ENCODE measurements around the gene RYR1. TPM values are rescaled to one million over a fixed set of nuclear protein-coding genes. Genes with fewer than 3 reads are reported as not detected.

Gene RYR1
- total and polyA plus RNA-seq, 2 experiments from 2014 or later: 0.07 to 0.21 TPM

DNA sequence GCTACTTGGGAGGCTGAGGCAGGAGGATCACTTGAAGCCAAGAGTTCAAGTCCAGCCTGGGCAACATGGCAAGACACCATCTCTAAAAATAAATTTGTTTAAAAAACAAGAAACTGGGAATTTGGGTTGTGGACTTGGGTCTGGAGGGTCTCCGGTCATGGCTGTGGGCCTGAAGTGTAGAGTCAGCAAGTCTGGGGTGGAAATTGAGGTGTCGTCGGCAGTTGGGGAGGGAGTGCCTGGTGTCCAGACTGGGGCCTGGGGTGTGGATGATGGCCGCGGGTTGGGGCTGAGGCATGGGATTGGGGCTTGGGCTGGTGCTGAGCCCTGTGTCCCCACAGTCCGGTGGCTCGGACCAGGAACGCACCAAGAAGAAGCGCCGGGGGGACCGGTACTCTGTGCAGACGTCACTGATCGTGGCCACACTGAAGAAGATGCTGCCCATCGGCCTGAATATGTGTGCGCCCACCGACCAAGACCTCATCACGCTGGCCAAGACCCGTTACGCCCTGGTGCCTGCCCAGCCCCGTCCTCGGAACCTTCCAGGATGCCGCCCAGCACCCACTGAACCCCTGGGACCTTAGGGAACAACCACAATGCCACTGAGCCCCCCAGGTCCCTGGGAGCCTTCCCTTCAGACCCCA lies 91.6 kb downstream of the RYR1 start:
- no peaks in the 10 kb centered on the region for H3K36me3 ChIP-seq (replicated peaks; ENCODE audit: insufficient read depth, low read depth)
- H3K27ac ChIP-seq: no peak overlapping the region
- H4K20me1 ChIP-seq (ENCODE audit: insufficient read depth, poor library complexity, severe bottlenecking): no peaks in the 10 kb centered on the region
- H2AFZ ChIP-seq: no peak overlapping the region
- WGBS (ENCODE audit: low lambda C conversion rate, missing lambda C conversion rate): 97% methylated on average over 18 of the region's 22 CpGs
- H3K4me1 ChIP-seq (ENCODE audit: insufficient read depth): no peaks in the 10 kb centered on the region
- TF ChIP-seq EZH2 (IDR thresholded peaks at IDR 0.05; ENCODE audit: borderline replicate concordance): no peak
- TF ChIP-seq CTCF (IDR thresholded peaks at IDR 0.05; ENCODE audit: poor library complexity): no peak
- no peak for TF ChIP-seq EZH2phosphoT487 (IDR thresholded peaks at IDR 0.05; ENCODE audit: low read depth, severe bottlenecking, unreplicated experiment)
- no peaks in the 10 kb centered on the region for H3K79me2 ChIP-seq
- H3K4me2 ChIP-seq: no peak overlapping the region
- H3K9me2 ChIP-seq (replicated peaks; ENCODE audit: insufficient read depth): no peaks in the 10 kb centered on the region
- DNase-seq (ENCODE audit: low spot score): no peak
- no peak overlapping the region for H3K4me3 ChIP-seq
- H3K27me3 ChIP-seq: no peaks in the 10 kb centered on the region
- no peaks in the 10 kb centered on the region for H3K9me3 ChIP-seq (ENCODE audit: low read depth)

DNA sequence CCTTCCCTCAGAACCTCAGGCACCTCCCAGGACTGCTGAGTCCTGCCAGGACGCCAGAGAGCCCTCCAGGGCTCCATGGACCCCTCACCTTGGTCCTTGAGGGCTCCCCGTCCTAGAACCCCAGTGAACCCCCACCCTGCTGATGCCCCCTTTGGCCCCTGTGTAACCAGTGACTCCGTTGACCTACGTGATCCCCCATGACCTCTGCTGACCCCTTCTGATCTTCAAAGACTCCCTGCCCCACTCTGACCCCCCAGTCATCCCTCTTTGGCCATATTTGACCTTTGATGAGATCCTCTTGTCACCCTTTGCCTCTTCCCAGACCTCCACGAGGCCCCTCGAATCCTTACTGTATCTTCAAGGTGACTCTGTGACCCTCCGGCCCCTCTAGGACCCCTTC lies 92.9 kb downstream of the RYR1 start:
- no peak overlapping the region for H2AFZ ChIP-seq
- H4K20me1 ChIP-seq (ENCODE audit: insufficient read depth, poor library complexity, severe bottlenecking): no peaks in the 10 kb centered on the region
- no peaks in the 10 kb centered on the region for H3K9me3 ChIP-seq (ENCODE audit: low read depth)
- TF ChIP-seq EZH2 (IDR thresholded peaks at IDR 0.05; ENCODE audit: borderline replicate concordance) (no peak), EZH2phosphoT487 (IDR thresholded peaks at IDR 0.05; ENCODE audit: low read depth, severe bottlenecking, unreplicated experiment) (no peak), CTCF (IDR thresholded peaks at IDR 0.05; ENCODE audit: poor library complexity) (no peak)
- no peaks in the 10 kb centered on the region for H3K36me3 ChIP-seq (replicated peaks; ENCODE audit: insufficient read depth, low read depth)
- H3K27ac ChIP-seq: no peak overlapping the region
- no peaks in the 10 kb centered on the region for H3K4me1 ChIP-seq (ENCODE audit: insufficient read depth)
- DNase-seq (ENCODE audit: low spot score): no peak
- 98% methylated on average over 6 of the region's 7 CpGs for WGBS (ENCODE audit: low lambda C conversion rate, missing lambda C conversion rate)
- H3K79me2 ChIP-seq: no peaks in the 10 kb centered on the region
- no peak overlapping the region for H3K4me3 ChIP-seq
- H3K9me2 ChIP-seq (replicated peaks; ENCODE audit: insufficient read depth): no peaks in the 10 kb centered on the region
- H3K27me3 ChIP-seq: no peaks in the 10 kb centered on the region
- H3K4me2 ChIP-seq: no peak overlapping the region

- Histone ChIP-seq H3K27ac (no peak overlapping the region), H3K4me1 (ENCODE audit: insufficient read depth) (no peaks in the 10 kb centered on the region), H3K4me3 (no peak overlapping the region), H3K36me3 (replicated peaks; ENCODE audit: insufficient read depth, low read depth) (no peaks in the 10 kb centered on the region), H4K20me1 (ENCODE audit: insufficient read depth, poor library complexity, severe bottlenecking) (no peaks in the 10 kb centered on the region), H2AFZ (no peak overlapping the region), H3K4me2 (no peak overlapping the region), H3K9me3 (ENCODE audit: low read depth) (no peaks in the 10 kb centered on the region), H3K9me2 (replicated peaks; ENCODE audit: insufficient read depth) (no peaks in the 10 kb centered on the region), H3K79me2 (no peaks in the 10 kb centered on the region), H3K27me3 (no peaks in the 10 kb centered on the region)
- DNase-seq (ENCODE audit: low spot score): no peak
- no peak for TF ChIP-seq CTCF (IDR thresholded peaks at IDR 0.05; ENCODE audit: poor library complexity)
- 93% methylated on average over 27 of the region's 32 CpGs for WGBS (ENCODE audit: low lambda C conversion rate, missing lambda C conversion rate)
These were observed 94.1 kb downstream of the RYR1 start for GRCh38 chr19:38527466-38528136.

All from hepatocyte (in vitro differentiated cells).